GM12878 (cell line): ENCODE measurements around the gene MAB21L4. TPM values are rescaled to one million over a fixed set of nuclear protein-coding genes. Genes with fewer than 3 reads are reported as not detected.

Experiments used
- ATAC-seq: fragments of 200-7000 bp; cut with Tn5 transposase; 3 replicates; pipeline ENCODE4 v1.9.1; 2020; ENCODE audit warnings: mild to moderate bottlenecking, moderate library complexity
- BruUV-seq: library from RNA; stranded (reverse); fragments of 400-500 nt; replicated peaks from 2 replicates; lab custom pipeline; 2021; lab: Mats Ljungman, UMichigan
- CTCF ChIA-PET: fragments of 300-600 bp; sonication (Branson Sonifier 250); formaldehyde crosslinking; extraction: SDS; loops from one replicate; lab custom pipeline; 2021; ENCODE audit warnings: inconsistent platforms; lab: Yijun Ruan, JAX
- POLR2A ChIA-PET: fragments of 350-600 bp; formaldehyde crosslinking; extraction: SDS; loops from one replicate; lab custom pipeline; 2021; ENCODE audit warnings: inconsistent platforms; lab: Charles Lee
- RAD21 ChIA-PET: fragments of 300-600 bp; sonication (Branson Sonifier 250); formaldehyde crosslinking; loops from one replicate; lab custom pipeline; 2023; ENCODE audit warnings: antibody characterized with exemption; ENCODE audit not compliant: unreplicated experiment; lab: Charles Lee
- SMC1A ChIA-PET: fragments of 300-600 bp; sonication (Branson Sonifier 250); formaldehyde crosslinking; loops from one replicate; lab custom pipeline; 2023; ENCODE audit not compliant: unreplicated experiment, uncharacterized antibody; lab: Charles Lee
- DNase-seq: peaks from one replicate; pipeline ENCODE4 v3.0.0-alpha.2; 2011; ENCODE audit warnings: low read depth, low spot score
- FAIRE-seq: peaks from 3 replicates; lab custom pipeline; 2011; peaks lifted over from hg19 to GRCh38; lab: Jason Lieb, UNC
- H2AFZ ChIP-seq: 2 replicates; pipeline ENCODE4 v1.6.0; 2011; ENCODE audit warnings: low read depth, low read length, control low read depth; ENCODE audit not compliant: control insufficient read depth
- H3K27ac ChIP-seq: 2 replicates; pipeline ENCODE4 v1.5.1; 2011; ENCODE audit warnings: control low read depth; ENCODE audit not compliant: control insufficient read depth, insufficient read depth
- H3K27me3 ChIP-seq, 2 experiments: replicated peaks in 1 of 2; 2 replicates each; pipeline versions ENCODE4 v1.6.0 to v1.6.1; 2011; ENCODE audit warnings: low read length in 1 of 2; ENCODE audit not compliant: control insufficient read depth in 2 of 2, insufficient read depth in 2 of 2
- H3K36me3 ChIP-seq, 2 experiments: 2 replicates each; pipeline ENCODE4 v1.5.1; 2011; ENCODE audit warnings: low read length in 1 of 2; ENCODE audit not compliant: control insufficient read depth in 2 of 2, insufficient read depth in 2 of 2
- H3K4me1 ChIP-seq: 2 replicates; pipeline ENCODE4 v1.6.1; 2011; ENCODE audit warnings: mild to moderate bottlenecking, low read length, moderate library complexity, mixed read lengths; ENCODE audit not compliant: control insufficient read depth, insufficient read depth
- H3K4me2 ChIP-seq: 2 replicates; pipeline ENCODE4 v1.6.0; 2011; ENCODE audit warnings: control low read depth; ENCODE audit not compliant: control insufficient read depth, insufficient read depth
- H3K4me3 ChIP-seq: fragments of 200-600 bp; sonication (generic); 2 replicates; pipeline ENCODE4 v1.5.1; 2016
- H3K79me2 ChIP-seq: 2 replicates; pipeline ENCODE4 v1.6.0; 2011; ENCODE audit warnings: low read length; ENCODE audit not compliant: control insufficient read depth, insufficient read depth
- H3K9ac ChIP-seq: 2 replicates; pipeline ENCODE4 v1.8.0; 2011; ENCODE audit warnings: low read length, control low read depth, mixed read lengths; ENCODE audit not compliant: control insufficient read depth, insufficient read depth
- H3K9me3 ChIP-seq: replicated peaks from 3 replicates; pipeline ENCODE4 v1.5.1; 2011; ENCODE audit warnings: mild to moderate bottlenecking, low read length; ENCODE audit not compliant: control insufficient read depth, insufficient read depth
- H4K20me1 ChIP-seq: 2 replicates; pipeline ENCODE4 v1.6.0; 2011; ENCODE audit not compliant: control insufficient read depth, insufficient read depth
- CBFB ChIP-seq: IDR thresholded peaks from 2 replicates; pipeline ENCODE4 v1.6.1; 2016; ENCODE audit warnings: antibody characterized with exemption, low read depth
- CBX3 ChIP-seq: fragments of 200-600 bp; sonication (generic); IDR thresholded peaks from 2 replicates; pipeline ENCODE4 v1.6.1; 2016; ENCODE audit warnings: low read depth, borderline replicate concordance
- CBX5 ChIP-seq: sonication (generic); IDR thresholded peaks from 2 replicates; pipeline ENCODE4 v1.6.1; 2016; ENCODE audit warnings: low read depth, moderate library complexity, mild to moderate bottlenecking, inconsistent platforms
- FOXK2 ChIP-seq: fragments of 450-650 bp; IDR thresholded peaks from 2 replicates; pipeline ENCODE4 v1.6.1; 2017; ENCODE audit warnings: mild to moderate bottlenecking, moderate library complexity
- GATAD2B ChIP-seq: fragments of 450-650 bp; conservative IDR thresholded peaks from 2 replicates; pipeline ENCODE4 v1.6.1; 2017; ENCODE audit warnings: low read depth, mild to moderate bottlenecking, moderate library complexity
- IRF4 ChIP-seq: IDR thresholded peaks from 2 replicates; pipeline ENCODE4 v1.6.1; 2011; ENCODE audit warnings: low read depth, low read length
- NFYA ChIP-seq: IDR thresholded peaks from 2 replicates; pipeline ENCODE4 v1.6.1; 2011; ENCODE audit warnings: low read depth, mild to moderate bottlenecking, low read length, improper control_type of control experiment, borderline replicate concordance
- RFX5 ChIP-seq: IDR thresholded peaks from 2 replicates; pipeline ENCODE4 v1.6.1; 2011; ENCODE audit warnings: low read depth, low read length, improper control_type of control experiment
- WGBS: methylation state at CpG from one replicate; pipeline ENCODE4 v1.1.6; 2016; ENCODE audit warnings: low lambda C conversion rate; ENCODE audit not compliant: insufficient replicate concordance, insufficient coverage; ENCODE audit errors: missing lambda C conversion rate; 5-methylcytosine and 5-hydroxymethylcytosine counted together
- in situ Hi-C: fragments of 300-500 bp; cut with MboI; formaldehyde crosslinking; loops from 9 replicates; pipeline ENCODE4 v1.14.3; 2018; ENCODE audit warnings: mixed read lengths
- intact Hi-C: fragments of 100-400 bp; cut with micrococcal nuclease; formaldehyde crosslinking; loops from one replicate; pipeline ENCODE4 v1.14.2; 2022; ENCODE audit not compliant: unreplicated experiment
- polyA plus RNA-seq, 11 experiments: library from polyadenylated mRNA; depleted of rRNA in 4 of 11; unstranded in 6 of 11; stranded (reverse) in 5 of 11; fragments of >200 nt; fragmentation: Nextera tagmentation in 4 of 11; fragmentation: Illumina TruSeq in 1 of 11; extraction: Ambion mirVana in 4 of 11; extraction: Trizol in 1 of 11; gene quantifications; 1 replicate in 1 of 11; 2 replicates in 10 of 11; pipeline versions ENCODE4 v1.2.1 to v1.2.3, GENCODE V29; 2011 to 2016; ENCODE audit warnings: inconsistent platforms in 2 of 11, missing spikeins in 2 of 11, low read depth in 1 of 11
- total RNA-seq, 4 experiments: library from RNA; depleted of rRNA in 3 of 4; stranded (reverse); fragments of >200 nt in 3 of 4; fragmentation: Illumina TruSeq in 1 of 4; extraction: Trizol in 1 of 4; gene quantifications; 2 replicates each; pipeline versions ENCODE4 v1.2.1 to v1.2.3, GENCODE V29; 2013 to 2021
- TF ChIP-seq, protein P1 (sequence below): fragments of 450-650 bp; IDR thresholded peaks from 2 replicates; pipeline ENCODE4 v1.6.1; 2014; ENCODE audit warnings: mild to moderate bottlenecking

The MAB21L4 gene
- total and polyA plus RNA-seq, 10 of the 15 experiments (the other 5 are each of a cell fraction or from before 2014, with no cell fraction given) = 0.03 TPM; not detected in 9

GRCh38 chr2:240899468-240899865 lies 3.5 kb upstream of the MAB21L4 start:
- no peaks in the 10 kb centered on the region for H3K27me3 ChIP-seq
- DNase-seq (no peak), FAIRE-seq (no peak), ATAC-seq (no peak)
- no peak overlapping the region for H3K27ac ChIP-seq
- H3K4me3 ChIP-seq = no peak overlapping the region
- SMC1A ChIA-PET = no interaction called here
- no TSS peak for BruUV-seq
- in situ Hi-C loops (no loop called here), intact Hi-C loops (no loop called here)
- H3K9ac ChIP-seq = no peak overlapping the region
- POLR2A ChIA-PET = no interaction called here
- WGBS = 50% methylated on average over 18 of the region's 19 CpGs
- H3K4me1 ChIP-seq = no peaks in the 10 kb centered on the region
- H2AFZ ChIP-seq = no peak overlapping the region
- H3K36me3 ChIP-seq = no peaks in the 10 kb centered on the region
- CTCF ChIA-PET = interaction anchor here (0.7 kb wide), 1 partner anchor 14 kb away, joined by 3 read pairs; no protein-coding TSS in a partner anchor
- no peak overlapping the region for H3K4me2 ChIP-seq
- no peak for TF ChIP-seq CBFB
- TF ChIP-seq, protein P1, sequence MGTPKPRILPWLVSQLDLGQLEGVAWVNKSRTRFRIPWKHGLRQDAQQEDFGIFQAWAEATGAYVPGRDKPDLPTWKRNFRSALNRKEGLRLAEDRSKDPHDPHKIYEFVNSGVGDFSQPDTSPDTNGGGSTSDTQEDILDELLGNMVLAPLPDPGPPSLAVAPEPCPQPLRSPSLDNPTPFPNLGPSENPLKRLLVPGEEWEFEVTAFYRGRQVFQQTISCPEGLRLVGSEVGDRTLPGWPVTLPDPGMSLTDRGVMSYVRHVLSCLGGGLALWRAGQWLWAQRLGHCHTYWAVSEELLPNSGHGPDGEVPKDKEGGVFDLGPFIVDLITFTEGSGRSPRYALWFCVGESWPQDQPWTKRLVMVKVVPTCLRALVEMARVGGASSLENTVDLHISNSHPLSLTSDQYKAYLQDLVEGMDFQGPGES = no peak
- no peaks in the 10 kb centered on the region for H4K20me1 ChIP-seq
- no peaks in the 10 kb centered on the region for H3K9me3 ChIP-seq
- no peaks in the 10 kb centered on the region for H3K79me2 ChIP-seq
- RAD21 ChIA-PET = interaction anchor here (0.6 kb wide), 1 partner anchor 679 kb away, joined by 3 read pairs; no protein-coding TSS in a partner anchor

- H3K79me2 ChIP-seq = no peaks in the 10 kb centered on the region
- no peak overlapping the region for H3K4me2 ChIP-seq
- RAD21 ChIA-PET = interaction anchor here (0.6 kb wide), 1 partner anchor 680 kb away, joined by 3 read pairs; no protein-coding TSS in a partner anchor
- no peaks in the 10 kb centered on the region for H4K20me1 ChIP-seq
- no peaks in the 10 kb centered on the region for H3K36me3 ChIP-seq
- in situ Hi-C loops (no loop called here), intact Hi-C loops (no loop called here)
- DNase-seq (no peak), FAIRE-seq (no peak), ATAC-seq (no peak)
- TF ChIP-seq IRF4 = no peak
- TF ChIP-seq CBX3 = no peak
- no peak for TF ChIP-seq FOXK2
- TF ChIP-seq NFYA = no peak
- no peak for TF ChIP-seq CBFB
- no peak for TF ChIP-seq RFX5
- TF ChIP-seq GATAD2B = no peak
- no peak for TF ChIP-seq CBX5
- WGBS = 48% methylated on average over 22 of the region's 23 CpGs
- H3K27me3 ChIP-seq = no peaks in the 10 kb centered on the region
- POLR2A ChIA-PET = no interaction called here
- H3K27ac ChIP-seq = no peak overlapping the region
- no peaks in the 10 kb centered on the region for H3K9me3 ChIP-seq
- H3K9ac ChIP-seq = no peak overlapping the region
- H3K4me3 ChIP-seq = no peak overlapping the region
- H3K4me1 ChIP-seq = no peaks in the 10 kb centered on the region
- H2AFZ ChIP-seq = no peak overlapping the region
- CTCF ChIA-PET = interaction anchor here (1.7 kb wide), 1 partner anchor 16 kb away, joined by 6 read pairs; no protein-coding TSS in a partner anchor
- SMC1A ChIA-PET = no interaction called here
- BruUV-seq = no TSS peak
Measured at GRCh38 chr2:240898731-240899467, 2.9 kb upstream of the MAB21L4 start.
